Uterus (tissue), 4 donors: ENCODE results near the gene STIMATE. TPM values are rescaled to one million over a fixed set of nuclear protein-coding genes. Genes with fewer than 3 reads are reported as not detected.

Experiments
- DNase-seq, 2 donors: peaks; one replicate each; pipeline ENCODE4 v3.0.0-alpha.2; 2019 to 2020
- H3K27ac ChIP-seq, 2 donors: fragments of 200-600 bp; sonication (generic); 1 replicate in 1 of 2; 2 replicates in 1 of 2; pipeline ENCODE4 v1.5.1; 2016 to 2018
- H3K27me3 ChIP-seq, 2 donors: fragments of 200-600 bp; sonication (generic); one replicate each; pipeline ENCODE4 v1.5.1; 2018 to 2019; ENCODE audit warnings: control low read depth in 1 of 2
- H3K36me3 ChIP-seq, 2 donors: fragments of 200-600 bp; sonication (generic); one replicate each; pipeline ENCODE4 v1.5.1; 2019; ENCODE audit warnings: control low read depth in 1 of 2
- H3K4me1 ChIP-seq, 2 donors: fragments of 200-600 bp; sonication (generic); one replicate each; pipeline ENCODE4 v1.5.1; 2018 to 2019; ENCODE audit warnings: control low read depth in 1 of 2
- H3K4me3 ChIP-seq, 2 donors: fragments of 200-600 bp; sonication (generic); 1 replicate in 1 of 2; 2 replicates in 1 of 2; pipeline ENCODE4 v1.5.1; 2018 to 2019; ENCODE audit warnings: mild to moderate bottlenecking in 1 of 2
- H3K9me3 ChIP-seq, 2 donors: fragments of 200-600 bp; sonication (generic); one replicate each; pipeline ENCODE4 v1.5.1; 2019; ENCODE audit warnings: control low read depth in 1 of 2
- CTCF ChIP-seq, 4 experiments: fragments of 200-600 bp in 2 of 4; fragments of 450-650 bp in 2 of 4; sonication (generic) in 2 of 4; IDR thresholded peaks; one replicate each; pipeline ENCODE4 v1.5.1; 2016 to 2019; ENCODE audit warnings: antibody characterized with exemption in 4 of 4, mild to moderate bottlenecking in 2 of 4, moderate library complexity in 1 of 4
- POLR2A ChIP-seq, 2 donors: fragments of 450-650 bp; IDR thresholded peaks; one replicate each; pipeline ENCODE4 v1.6.1; 2016; ENCODE audit warnings: antibody characterized with exemption in 2 of 2, mild to moderate bottlenecking in 1 of 2, moderate library complexity in 1 of 2
- intact Hi-C: fragments of 100-400 bp; cut with DNase I; formaldehyde crosslinking; loops from one replicate; pipeline ENCODE4 v1.15.1; 2023; ENCODE audit warnings: low total_unique reads
- total RNA-seq, 4 donors: library from RNA; depleted of rRNA in 3 of 4; stranded (reverse); fragments of >200 nt in 3 of 4; gene quantifications; one replicate each; pipeline versions ENCODE4 v1.1.0 to v1.2.4, GENCODE V29; 2014 to 2023
- donor health status: DM: yes; HTN: yes; CAD: no.

STIMATE gene
- total RNA-seq, 4 donors from 2014 or later = 6.7 to 24.1 (median 21.5) TPM

- H3K4me1 ChIP-seq = peaks cover 0 to 5% of the 10 kb centered on the region in 2 donors
These were observed 1.9 kb downstream of the STIMATE start for GRCh38 chr3:52895418-52895817.

DNA sequence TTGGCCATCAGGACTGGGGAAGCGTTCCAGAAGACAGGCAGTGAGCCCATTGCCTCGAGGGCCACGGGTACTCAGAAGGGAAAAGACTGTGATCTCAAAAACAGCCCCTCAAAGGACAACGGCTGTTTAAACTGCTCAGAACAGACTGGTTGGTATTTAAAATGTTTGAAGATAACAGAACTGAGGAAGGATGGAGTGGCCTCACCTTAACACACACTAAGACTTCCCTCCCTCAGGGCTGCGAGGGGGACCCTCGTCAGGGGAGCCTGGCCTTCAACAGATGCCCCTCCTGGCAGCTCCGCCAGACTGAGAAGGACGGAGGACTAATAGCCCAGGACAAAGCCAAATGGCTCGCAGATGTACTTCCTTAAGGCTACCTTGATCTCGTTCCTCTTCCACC, 2.6 kb downstream of the STIMATE start:
- no peak for DNase-seq
- Histone ChIP-seq H3K27ac (peak overlapping the region in 1 of 2 donors; percentile 65), H3K9me3 (no peaks in the 10 kb centered on the region), H3K4me1 (peaks cover 0 to 5% of the 10 kb centered on the region in 2 donors), H3K27me3 (no peaks in the 10 kb centered on the region), H3K36me3 (no peaks in the 10 kb centered on the region), H3K4me3 (no peak overlapping the region)
- intact Hi-C loops = no loop called here
- TF ChIP-seq CTCF (IDR thresholded peaks at IDR 0.05) = no peak
- TF ChIP-seq POLR2A (IDR thresholded peaks at IDR 0.05) = no peak

More at GRCh38 chr3:52895418-52895817, 1.9 kb downstream of the STIMATE start:
- H3K27ac ChIP-seq = no peak overlapping the region
- no peaks in the 10 kb centered on the region for H3K27me3 ChIP-seq
- no peak overlapping the region for H3K4me3 ChIP-seq
- intact Hi-C loops = no loop called here
- DNase-seq = no peak
- no peak for TF ChIP-seq POLR2A (IDR thresholded peaks at IDR 0.05)
- no peak for TF ChIP-seq CTCF (IDR thresholded peaks at IDR 0.05)
- no peaks in the 10 kb centered on the region for H3K9me3 ChIP-seq
- H3K36me3 ChIP-seq = no peaks in the 10 kb centered on the region

DNA sequence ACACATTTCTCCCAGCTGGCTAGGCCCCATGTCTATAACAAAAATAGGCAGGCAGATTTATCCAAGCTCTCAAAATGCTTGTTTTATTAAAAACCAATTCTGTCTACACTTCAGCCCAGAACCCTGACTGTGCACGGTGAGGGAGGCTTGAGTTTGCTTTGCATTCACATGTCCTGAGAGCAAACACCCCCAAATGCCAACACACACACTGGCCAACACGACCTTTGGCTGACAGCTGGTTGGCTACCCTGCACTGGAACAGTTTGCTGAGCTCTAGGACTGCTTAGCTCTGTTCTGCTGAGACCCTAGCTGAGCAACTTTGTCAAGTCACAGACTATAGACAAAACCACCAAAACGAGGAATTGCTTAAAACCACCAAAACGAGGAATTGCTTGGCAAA, 3.6 kb downstream of the STIMATE start:
- TF ChIP-seq POLR2A (IDR thresholded peaks at IDR 0.05) = no peak
- no peak for TF ChIP-seq CTCF (IDR thresholded peaks at IDR 0.05)
- H3K4me1 ChIP-seq = peaks cover 0 to 5% of the 10 kb centered on the region in 2 donors
- no peak for DNase-seq
- no peaks in the 10 kb centered on the region for H3K36me3 ChIP-seq
- H3K9me3 ChIP-seq = no peaks in the 10 kb centered on the region
- H3K4me3 ChIP-seq = no peak overlapping the region
- no peaks in the 10 kb centered on the region for H3K27me3 ChIP-seq
- intact Hi-C loops = no loop called here
- H3K27ac ChIP-seq = peak overlapping the region; percentile 50 to 65

DNA sequence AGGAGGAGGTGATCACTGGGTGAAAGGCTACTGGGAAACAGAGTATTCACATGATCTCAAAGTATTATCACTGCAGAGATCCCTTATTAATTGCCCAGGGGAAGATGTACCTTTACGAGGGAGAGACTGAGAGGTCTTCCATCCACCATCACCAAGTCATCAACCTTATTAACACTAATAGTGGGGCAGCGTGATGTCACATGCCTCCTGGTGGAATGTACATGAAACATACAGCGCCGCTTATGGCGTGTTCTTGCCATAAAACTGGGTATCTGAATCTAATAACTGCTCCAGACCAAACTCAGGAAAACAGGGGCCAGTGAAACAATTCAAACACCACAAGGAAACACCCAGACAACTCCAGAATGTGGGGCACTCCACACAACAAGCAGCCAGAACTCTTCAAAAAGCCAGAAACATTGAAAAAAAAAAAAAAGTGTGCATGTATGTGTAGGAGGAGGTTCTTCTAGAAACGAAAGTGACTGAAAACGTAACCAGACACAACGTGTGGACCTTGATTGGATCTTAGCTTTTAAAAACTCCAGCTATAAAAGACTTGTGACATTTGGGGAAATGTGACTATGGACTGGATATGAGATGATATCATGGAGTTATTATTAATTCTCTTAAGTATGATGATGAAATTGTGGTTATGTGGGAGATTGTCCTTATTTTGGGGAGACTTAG, 4.6 kb downstream of the STIMATE start:
- no peak for TF ChIP-seq POLR2A (IDR thresholded peaks at IDR 0.05)
- peak in 1 of 4 experiments; percentile 3 for TF ChIP-seq CTCF (IDR thresholded peaks at IDR 0.05)
- no peak for DNase-seq
- intact Hi-C loops = no loop called here
- H3K27me3 ChIP-seq = no peaks in the 10 kb centered on the region
- no peaks in the 10 kb centered on the region for H3K9me3 ChIP-seq
- no peaks in the 10 kb centered on the region for H3K36me3 ChIP-seq
- H3K4me3 ChIP-seq = peak overlapping the region in 1 of 2 donors; percentile 8
- H3K27ac ChIP-seq = peak overlapping the region; percentile 50 to 65
- H3K4me1 ChIP-seq = peaks cover 0 to under 1% of the 10 kb centered on the region in 2 donors

DNA sequence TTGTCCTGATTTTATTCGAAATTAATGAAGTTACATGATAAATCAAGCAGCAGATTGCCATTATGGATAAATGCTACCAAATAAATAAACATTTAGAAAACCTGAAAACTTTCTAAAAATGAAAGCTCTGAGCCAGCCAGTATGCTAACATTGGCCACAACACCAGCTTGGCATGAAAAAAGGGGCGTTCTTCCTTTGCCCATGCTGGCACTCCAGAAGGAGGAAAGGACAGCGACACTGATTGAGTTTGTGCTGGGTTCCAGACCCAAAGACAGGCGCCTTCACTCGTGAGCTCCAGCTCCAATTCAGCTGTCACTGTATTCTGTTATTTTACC, 5.1 kb downstream of the STIMATE start:
- TF ChIP-seq POLR2A (IDR thresholded peaks at IDR 0.05) (no peak), CTCF (IDR thresholded peaks at IDR 0.05) (no peak)
- peak overlapping the region; percentile 50 to 65 for H3K27ac ChIP-seq
- intact Hi-C loops = no loop called here
- no peaks in the 10 kb centered on the region for H3K9me3 ChIP-seq
- no peak for DNase-seq
- H3K36me3 ChIP-seq = no peaks in the 10 kb centered on the region
- H3K27me3 ChIP-seq = no peaks in the 10 kb centered on the region
- H3K4me3 ChIP-seq = no peak overlapping the region
- H3K4me1 ChIP-seq = no peaks in the 10 kb centered on the region
